Naive thymus-derived CD8-positive, alpha-beta T cell (primary cell): ENCODE results near the gene REPS1. TPM values are rescaled to one million over a fixed set of nuclear protein-coding genes. Genes with fewer than 3 reads are reported as not detected.
"Not testable (repeated sequence)": the region's sequence is repeated elsewhere in the genome, so short reads cannot be mapped to it uniquely, and the experiment has no call there.

Experiments
- ATAC-seq, 2 donors: fragments of 150-1000 bp; cut with Tn5 transposase in 1 of 2; sonication (Bioruptor Pico), chemical (Tn5 transposase) in 1 of 2; 1 replicate in 1 of 2; 2 replicates in 1 of 2; pipeline ENCODE4 v1.10.0; 2021; ENCODE audit warnings: mild to moderate bottlenecking in 2 of 2, moderate library complexity in 2 of 2
- POLR2A ChIA-PET: fragments of 350-600 bp; sonication (Branson Sonifier 250); formaldehyde crosslinking; loops from one replicate; lab custom pipeline; 2021; ENCODE audit warnings: antibody characterized with exemption; lab: Charles Lee
- DNase-seq, 10 donors: peaks; one replicate each; pipeline versions ENCODE4 v3.0.0 to v3.0.0-alpha.2; 2020 to 2022
- H3K27ac Mint-ChIP-seq, 10 donors: one replicate each; pipeline ENCODE4 v1.8.0; 2020 to 2022; ENCODE audit warnings: mild to moderate bottlenecking in 10 of 10, mixed read lengths in 10 of 10, moderate library complexity in 4 of 10, inconsistent platforms in 1 of 10
- H3K27me3 Mint-ChIP-seq, 5 donors: one replicate each; pipeline ENCODE4 v1.8.0; 2021 to 2022; ENCODE audit warnings: mixed read lengths in 5 of 5
- H3K36me3 Mint-ChIP-seq, 3 donors: one replicate each; pipeline ENCODE4 v1.8.0; 2020 to 2022; ENCODE audit warnings: mixed read lengths in 3 of 3, mild to moderate bottlenecking in 2 of 3, inconsistent platforms in 1 of 3
- H3K4me1 Mint-ChIP-seq, 4 donors: one replicate each; pipeline ENCODE4 v1.8.0; 2021 to 2022; ENCODE audit warnings: mixed read lengths in 4 of 4
- H3K4me3 Mint-ChIP-seq, 10 donors: one replicate each; pipeline ENCODE4 v1.8.0; 2020 to 2022; ENCODE audit warnings: mild to moderate bottlenecking in 10 of 10, mixed read lengths in 10 of 10, moderate library complexity in 6 of 10, inconsistent platforms in 1 of 10
- H3K9me3 Mint-ChIP-seq, 9 donors: one replicate each; pipeline ENCODE4 v1.8.0; 2020 to 2022; ENCODE audit warnings: mixed read lengths in 9 of 9, mild to moderate bottlenecking in 3 of 9, inconsistent platforms in 1 of 9, moderate library complexity in 1 of 9
- polyA plus RNA-seq, 3 donors: library from polyadenylated mRNA; unstranded; fragments of 300-500 nt; fragmentation: Illumina TruSeq; gene quantifications; one replicate each; pipeline ENCODE4 v1.2.3, GENCODE V29; 2021
- total RNA-seq, 8 experiments: library from RNA in 2 of 8; stranded (reverse) in 2 of 8; gene quantifications; one replicate each; pipeline ENCODE4 v1.2.3 and lab custom pipeline; 2021 to 2026

Gene REPS1
- total and polyA plus RNA-seq, 5 experiments from 2014 or later = 19.4 to 70.0 (median 45.3) TPM

- Mint-ChIP-seq H3K27me3 (no peaks in the 10 kb centered on the region), H3K4me3 (no peak overlapping the region), H3K36me3 (peaks cover 0 to 66% (median 30%) of the 10 kb centered on the region in 3 donors), H3K9me3 (no peaks in the 10 kb centered on the region), H3K4me1 (peaks cover 10 to 45% (median 35%) of the 10 kb centered on the region in 4 donors), H3K27ac (no peak overlapping the region)
- POLR2A ChIA-PET = no interaction called here
- peak in 1 of 10 donors; percentile 21 for DNase-seq
- ATAC-seq = no peak
Measured at GRCh38 chr6:138945354-138945753, 42.7 kb downstream of the REPS1 start.

- no peaks in the 10 kb centered on the region for H3K27me3 Mint-ChIP-seq
- POLR2A ChIA-PET = no interaction called here
- peaks cover 0 to 75% (median 34%) of the 10 kb centered on the region in 3 donors for H3K36me3 Mint-ChIP-seq
- H3K4me3 Mint-ChIP-seq = no peak overlapping the region
- ATAC-seq (peak in 1 of 2 donors; percentile 51), DNase-seq (no peak)
- no peaks in the 10 kb centered on the region for H3K9me3 Mint-ChIP-seq
- peaks cover 10 to 40% (median 29%) of the 10 kb centered on the region in 4 donors for H3K4me1 Mint-ChIP-seq
- peak overlapping the region in 1 of 10 donors; percentile 43 for H3K27ac Mint-ChIP-seq
Measured at GRCh38 chr6:138944412-138944811, 43.6 kb downstream of the REPS1 start.

DNA sequence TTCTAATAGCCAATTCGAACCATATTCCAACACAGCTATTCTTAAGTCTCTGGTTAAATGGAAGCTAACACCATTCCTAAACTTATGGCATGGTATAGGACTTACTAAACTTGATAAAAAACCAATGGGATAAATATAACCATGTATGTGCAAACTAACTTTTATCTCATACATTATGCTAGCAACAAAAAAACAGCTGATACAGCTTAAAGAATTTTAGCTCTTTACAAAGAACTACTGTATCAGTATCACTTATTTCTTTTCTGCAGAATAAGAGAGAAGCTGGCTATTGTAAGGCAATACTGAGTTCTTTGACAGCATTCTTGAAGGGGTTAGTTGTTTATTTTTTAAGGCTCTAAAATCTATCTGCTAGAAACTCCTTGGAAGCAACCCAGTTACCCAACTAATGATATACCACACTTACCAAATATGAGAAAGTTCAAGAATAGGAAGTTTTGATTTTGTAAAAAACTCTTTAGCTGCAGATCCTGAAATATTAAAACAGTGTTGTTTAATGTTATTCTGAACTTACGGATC, 44.9 kb downstream of the REPS1 start:
- peaks cover 6 to 28% (median 17%) of the 10 kb centered on the region in 4 donors for H3K4me1 Mint-ChIP-seq
- no peak overlapping the region for H3K27ac Mint-ChIP-seq
- H3K9me3 Mint-ChIP-seq = peaks cover 0 to 3% (median 0%) of the 10 kb centered on the region in 9 donors

GRCh38 chr6:138936873-138937272, 51.2 kb downstream of the REPS1 start:
- POLR2A ChIA-PET = not testable (repeated sequence)
- H3K36me3 Mint-ChIP-seq = peaks cover 25 to 80% (median 55%) of the 10 kb centered on the region in 3 donors

More for the DNA sequence above, 44.9 kb downstream of the REPS1 start:
- Mint-ChIP-seq H3K4me3 (no peak overlapping the region), H3K27me3 (no peaks in the 10 kb centered on the region), H3K36me3 (peaks cover 3 to 85% (median 44%) of the 10 kb centered on the region in 3 donors)
- POLR2A ChIA-PET = no interaction called here
- DNase-seq (no peak), ATAC-seq (no peak)

DNA sequence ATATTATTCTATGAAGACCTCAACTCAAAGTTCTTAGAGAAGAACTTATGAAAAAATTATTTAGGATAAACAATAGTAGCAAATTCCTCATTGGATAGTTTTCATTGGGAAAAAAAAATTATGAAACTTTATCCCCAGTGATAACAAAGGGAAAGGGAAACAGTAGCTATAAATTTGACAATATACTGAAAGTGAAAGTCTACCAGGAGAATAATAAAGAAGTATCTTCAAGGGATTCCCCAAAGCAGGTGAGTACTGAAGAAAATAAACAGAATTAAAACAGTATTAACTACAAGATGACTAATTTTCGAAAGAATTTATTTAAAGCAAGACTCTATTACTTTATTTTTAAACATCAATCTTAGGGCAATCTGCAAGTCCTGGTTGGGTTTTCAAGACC, 56.4 kb downstream of the REPS1 start:
- no peaks in the 10 kb centered on the region for H3K27me3 Mint-ChIP-seq
- H3K27ac Mint-ChIP-seq = peak overlapping the region in 3 of 10 donors; percentile 11 to 43 (median 13)
- peaks cover 0 to 2% (median 0%) of the 10 kb centered on the region in 9 donors for H3K9me3 Mint-ChIP-seq
- peaks cover 7 to 72% (median 30%) of the 10 kb centered on the region in 3 donors for H3K36me3 Mint-ChIP-seq
- DNase-seq (no peak), ATAC-seq (no peak)
- peaks cover 0 to 15% (median 9%) of the 10 kb centered on the region in 4 donors for H3K4me1 Mint-ChIP-seq
- POLR2A ChIA-PET = no interaction called here
- H3K4me3 Mint-ChIP-seq = no peak overlapping the region

More at GRCh38 chr6:138936873-138937272, 51.2 kb downstream of the REPS1 start:
- not testable (repeated sequence) for H3K4me3 Mint-ChIP-seq, H3K27ac Mint-ChIP-seq, ATAC-seq, H3K27me3 Mint-ChIP-seq, DNase-seq, H3K4me1 Mint-ChIP-seq
- peaks cover 0 to 17% (median 6%) of the 10 kb centered on the region in 9 donors for H3K9me3 Mint-ChIP-seq

GRCh38 chr6:138926579-138926978, 61.5 kb downstream of the REPS1 start:
- H3K4me1 Mint-ChIP-seq = peaks cover 0 to 4% (median 1%) of the 10 kb centered on the region in 4 donors
- POLR2A ChIA-PET = no interaction called here
- no peaks in the 10 kb centered on the region for H3K27me3 Mint-ChIP-seq
- ATAC-seq = no peak
- no peak for DNase-seq
- H3K9me3 Mint-ChIP-seq = no peaks in the 10 kb centered on the region
- H3K27ac Mint-ChIP-seq = peak overlapping the region in 1 of 10 donors; percentile 29
- H3K36me3 Mint-ChIP-seq = peaks cover 0 to 66% (median 22%) of the 10 kb centered on the region in 3 donors
- no peak overlapping the region for H3K4me3 Mint-ChIP-seq

DNA sequence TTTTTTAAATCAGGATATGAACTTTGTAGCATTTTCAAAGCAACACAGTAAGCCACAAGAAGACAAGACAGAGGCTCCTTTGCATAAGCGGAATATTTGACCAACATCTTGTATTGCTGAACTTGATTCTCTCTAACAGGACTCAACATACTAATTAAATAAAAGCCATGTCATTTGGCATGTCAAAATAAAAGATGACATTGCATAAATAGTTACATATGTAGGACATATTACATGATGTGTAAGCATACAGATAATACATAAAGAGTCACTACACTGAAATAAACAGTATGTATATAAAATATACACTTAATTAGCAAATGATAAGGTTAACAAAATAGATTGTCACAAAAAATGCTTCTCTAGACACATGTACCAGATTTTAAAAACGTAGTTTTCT, 62.2 kb downstream of the REPS1 start:
- Mint-ChIP-seq H3K9me3 (no peaks in the 10 kb centered on the region), H3K27me3 (no peaks in the 10 kb centered on the region)

DNA sequence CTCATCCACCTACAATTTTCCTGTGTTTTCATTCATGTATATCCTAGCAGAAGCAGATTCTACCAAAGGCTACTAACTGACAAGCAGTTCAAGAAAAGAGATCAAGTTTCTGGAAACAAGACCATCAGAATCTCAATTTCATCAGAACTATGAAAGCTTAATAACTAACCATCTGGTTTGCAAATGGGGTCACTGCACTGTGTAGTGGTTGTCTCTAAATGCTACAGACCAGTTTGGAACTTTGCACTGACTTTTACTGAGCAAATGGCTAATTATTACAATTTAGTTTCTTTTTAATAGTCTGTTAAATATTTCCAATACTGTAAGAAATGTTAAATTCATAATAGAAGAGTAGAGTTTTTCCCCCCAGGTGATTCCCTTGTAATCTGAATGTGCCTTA, 64.5 kb downstream of the REPS1 start:
- POLR2A ChIA-PET = no interaction called here
- Mint-ChIP-seq H3K36me3 (peaks cover 10 to 63% (median 30%) of the 10 kb centered on the region in 3 donors), H3K27ac (peak overlapping the region in 1 of 10 donors; percentile 49), H3K27me3 (no peaks in the 10 kb centered on the region), H3K4me1 (peaks cover 0 to 2% (median 0%) of the 10 kb centered on the region in 4 donors), H3K9me3 (no peaks in the 10 kb centered on the region), H3K4me3 (no peak overlapping the region)
- DNase-seq (no peak), ATAC-seq (no peak)

More for the DNA sequence above, 62.2 kb downstream of the REPS1 start:
- H3K36me3 Mint-ChIP-seq = peaks cover 0 to 64% (median 22%) of the 10 kb centered on the region in 3 donors
- H3K4me1 Mint-ChIP-seq = peaks cover 0 to 2% (median 0%) of the 10 kb centered on the region in 4 donors
- no peak overlapping the region for H3K4me3 Mint-ChIP-seq
- POLR2A ChIA-PET = no interaction called here
- ATAC-seq = no peak
- peak overlapping the region in 1 of 10 donors; percentile 29 for H3K27ac Mint-ChIP-seq
- DNase-seq = no peak

GRCh38 chr6:138920906-138921305, 67.1 kb downstream of the REPS1 start:
- no peaks in the 10 kb centered on the region for H3K4me1 Mint-ChIP-seq
- peaks cover 10 to 62% (median 21%) of the 10 kb centered on the region in 3 donors for H3K36me3 Mint-ChIP-seq
- no peaks in the 10 kb centered on the region for H3K27me3 Mint-ChIP-seq
- no peak for ATAC-seq
- no peaks in the 10 kb centered on the region for H3K9me3 Mint-ChIP-seq
- H3K4me3 Mint-ChIP-seq = no peak overlapping the region
- H3K27ac Mint-ChIP-seq = no peak overlapping the region
- POLR2A ChIA-PET = no interaction called here
- no peak for DNase-seq

GRCh38 chr6:138914701-138915100, 73.4 kb downstream of the REPS1 start:
- DNase-seq = no peak
- no peak overlapping the region for H3K4me3 Mint-ChIP-seq
- H3K27me3 Mint-ChIP-seq = no peaks in the 10 kb centered on the region
- peaks cover 12 to 88% (median 52%) of the 10 kb centered on the region in 3 donors for H3K36me3 Mint-ChIP-seq
- H3K27ac Mint-ChIP-seq = peak overlapping the region in 3 of 10 donors; percentile 22 to 59 (median 40)
- no peaks in the 10 kb centered on the region for H3K9me3 Mint-ChIP-seq
- peaks cover 0 to 4% (median 0%) of the 10 kb centered on the region in 4 donors for H3K4me1 Mint-ChIP-seq
- ATAC-seq = no peak
- POLR2A ChIA-PET = no interaction called here

GRCh38 chr6:138912308-138912707, 75.7 kb downstream of the REPS1 start:
- peak overlapping the region in 1 of 10 donors; percentile 56 for H3K27ac Mint-ChIP-seq
- peaks cover 0 to 4% (median 0%) of the 10 kb centered on the region in 4 donors for H3K4me1 Mint-ChIP-seq
- H3K36me3 Mint-ChIP-seq = peaks cover 5 to 94% (median 58%) of the 10 kb centered on the region in 3 donors
- ATAC-seq (no peak), DNase-seq (no peak)
- no peaks in the 10 kb centered on the region for H3K9me3 Mint-ChIP-seq
- H3K4me3 Mint-ChIP-seq = no peak overlapping the region
- H3K27me3 Mint-ChIP-seq = no peaks in the 10 kb centered on the region
- POLR2A ChIA-PET = no interaction called here

DNA sequence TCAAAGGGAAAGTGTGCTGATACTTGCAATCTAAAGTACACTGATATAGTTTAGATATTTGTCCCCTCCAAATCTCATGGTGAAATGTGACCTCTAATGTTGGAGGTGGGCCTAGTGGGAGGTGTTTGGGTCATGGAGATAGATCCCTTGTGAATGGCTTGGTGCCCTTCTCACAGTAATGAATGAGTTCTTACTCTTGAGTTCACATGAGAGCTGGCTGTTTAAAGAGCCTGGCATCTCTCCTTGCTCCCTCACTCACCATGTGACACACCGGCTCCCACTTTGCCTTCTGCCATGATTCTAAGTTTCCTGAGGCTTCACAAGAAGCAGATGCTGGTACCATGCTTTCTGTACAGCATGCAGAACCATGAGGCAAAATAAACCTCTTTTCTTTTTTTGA, 78.1 kb downstream of the REPS1 start:
- H3K4me1 Mint-ChIP-seq = peaks cover 0 to 6% (median 0%) of the 10 kb centered on the region in 4 donors
- peak overlapping the region in 1 of 10 donors; percentile 72 for H3K27ac Mint-ChIP-seq
- POLR2A ChIA-PET = no interaction called here
- H3K27me3 Mint-ChIP-seq = no peaks in the 10 kb centered on the region
- DNase-seq (no peak), ATAC-seq (no peak)
- H3K9me3 Mint-ChIP-seq = no peaks in the 10 kb centered on the region
- H3K4me3 Mint-ChIP-seq = no peak overlapping the region
- H3K36me3 Mint-ChIP-seq = peaks cover 8 to 91% (median 61%) of the 10 kb centered on the region in 3 donors

DNA sequence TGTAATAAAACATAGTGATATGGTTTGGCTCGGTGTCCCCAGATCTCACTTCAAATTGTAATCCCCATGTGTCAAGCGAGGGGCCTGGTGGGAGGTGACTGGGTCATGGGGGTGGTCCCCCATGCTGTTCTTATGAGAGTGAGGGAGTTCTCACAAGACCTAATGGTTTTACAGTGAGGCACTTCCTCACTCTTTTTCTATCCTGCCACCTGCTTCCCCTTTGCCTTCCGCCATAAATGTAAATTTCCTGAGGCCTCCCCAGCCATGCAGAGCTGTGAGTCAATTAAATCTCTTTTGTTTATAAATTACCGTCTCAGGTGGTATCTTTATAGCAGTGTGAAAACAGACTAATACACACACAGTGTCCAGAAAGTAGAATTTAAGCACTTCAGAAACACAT, 78.5 kb downstream of the REPS1 start:
- peaks cover 0 to 6% (median 0%) of the 10 kb centered on the region in 4 donors for H3K4me1 Mint-ChIP-seq
- no peak for DNase-seq
- H3K27ac Mint-ChIP-seq = peak overlapping the region in 3 of 10 donors; percentile 21 to 80 (median 72)
- H3K4me3 Mint-ChIP-seq = no peak overlapping the region
- POLR2A ChIA-PET = no interaction called here
- ATAC-seq = no peak
- peaks cover 8 to 91% (median 60%) of the 10 kb centered on the region in 3 donors for H3K36me3 Mint-ChIP-seq
- H3K9me3 Mint-ChIP-seq = no peaks in the 10 kb centered on the region
- no peaks in the 10 kb centered on the region for H3K27me3 Mint-ChIP-seq
